ENCODE data around the gene SPON1. TPM values are rescaled to one million over a fixed set of nuclear protein-coding genes. Genes with fewer than 3 reads are reported as not detected.
A peak's percentile ranks its signal among the peaks of the same experiment; 100 is the strongest.
"Not testable (repeated sequence)": the region's sequence is repeated elsewhere in the genome, so short reads cannot be mapped to it uniquely, and the experiment has no call there.

Gene SPON1
- total RNA-seq, 1 donor from 2014 or later, result 13.2 TPM

- Mint-ChIP-seq H3K4me1 (peaks cover 18% of the 10 kb centered on the region), H3K27ac (ENCODE audit: unreplicated experiment) (no peak overlapping the region), H3K27me3 (ENCODE audit: low read depth) (peaks cover 15% of the 10 kb centered on the region), H3K36me3 (ENCODE audit: low read depth) (no peaks in the 10 kb centered on the region), H3K9me3 (no peaks in the 10 kb centered on the region), H3K4me3 (no peak overlapping the region)
- DNase-seq (ENCODE audit: low read depth, low spot score), result no peak
- TF ChIP-seq CTCF (conservative IDR thresholded peaks at IDR 0.05), result no peak
These were observed 289.2 kb downstream of the SPON1 start for GRCh38 chr11:14251754-14252153.

- H3K4me3 Mint-ChIP-seq; H3K36me3 Mint-ChIP-seq (ENCODE audit: low read depth); H3K9me3 Mint-ChIP-seq; H3K27ac Mint-ChIP-seq (ENCODE audit: unreplicated experiment); DNase-seq (ENCODE audit: low read depth, low spot score): not testable (repeated sequence)
- Mint-ChIP-seq H3K27me3 (ENCODE audit: low read depth) (peaks cover 13% of the 10 kb centered on the region), H3K4me1 (peaks cover 18% of the 10 kb centered on the region)
These were observed 290.0 kb downstream of the SPON1 start for GRCh38 chr11:14252501-14252900.

GRCh38 chr11:14253421-14253820 lies 290.9 kb downstream of the SPON1 start:
- H3K4me3 Mint-ChIP-seq, result no peak overlapping the region
- H3K36me3 Mint-ChIP-seq (ENCODE audit: low read depth), result no peaks in the 10 kb centered on the region
- peaks cover 9% of the 10 kb centered on the region for H3K4me1 Mint-ChIP-seq
- TF ChIP-seq CTCF (conservative IDR thresholded peaks at IDR 0.05), result no peak
- H3K27ac Mint-ChIP-seq (ENCODE audit: unreplicated experiment), result no peak overlapping the region
- peaks cover 8% of the 10 kb centered on the region for H3K27me3 Mint-ChIP-seq (ENCODE audit: low read depth)
- DNase-seq (ENCODE audit: low read depth, low spot score), result no peak
- no peaks in the 10 kb centered on the region for H3K9me3 Mint-ChIP-seq

GRCh38 chr11:14253840-14254239 lies 291.3 kb downstream of the SPON1 start:
- Mint-ChIP-seq H3K9me3 (no peaks in the 10 kb centered on the region), H3K4me3 (no peak overlapping the region), H3K27ac (ENCODE audit: unreplicated experiment) (peak overlapping the region; percentile 60), H3K36me3 (ENCODE audit: low read depth) (no peaks in the 10 kb centered on the region), H3K4me1 (peaks cover 5% of the 10 kb centered on the region), H3K27me3 (ENCODE audit: low read depth) (peaks cover 5% of the 10 kb centered on the region)
- TF ChIP-seq CTCF (conservative IDR thresholded peaks at IDR 0.05), result no peak
- no peak for DNase-seq (ENCODE audit: low read depth, low spot score)

GRCh38 chr11:14254533-14255237 lies 292.2 kb downstream of the SPON1 start:
- H3K27ac Mint-ChIP-seq (ENCODE audit: unreplicated experiment), result no peak overlapping the region
- H3K9me3 Mint-ChIP-seq, result no peaks in the 10 kb centered on the region
- H3K4me1 Mint-ChIP-seq, result no peaks in the 10 kb centered on the region
- H3K36me3 Mint-ChIP-seq (ENCODE audit: low read depth), result no peaks in the 10 kb centered on the region
- H3K27me3 Mint-ChIP-seq (ENCODE audit: low read depth), result peaks cover 5% of the 10 kb centered on the region
- TF ChIP-seq CTCF (conservative IDR thresholded peaks at IDR 0.05), result no peak
- DNase-seq (ENCODE audit: low read depth, low spot score), result no peak
- H3K4me3 Mint-ChIP-seq, result no peak overlapping the region

GRCh38 chr11:14255238-14255534 lies 292.7 kb downstream of the SPON1 start:
- no peak for TF ChIP-seq CTCF (conservative IDR thresholded peaks at IDR 0.05)

More at GRCh38 chr11:14255238-14255534, 292.7 kb downstream of the SPON1 start:
- no peaks in the 10 kb centered on the region for H3K9me3 Mint-ChIP-seq
- no peak overlapping the region for H3K27ac Mint-ChIP-seq (ENCODE audit: unreplicated experiment)
- H3K36me3 Mint-ChIP-seq (ENCODE audit: low read depth), result no peaks in the 10 kb centered on the region
- no peaks in the 10 kb centered on the region for H3K4me1 Mint-ChIP-seq
- H3K27me3 Mint-ChIP-seq (ENCODE audit: low read depth), result peaks cover 2% of the 10 kb centered on the region
- DNase-seq (ENCODE audit: low read depth, low spot score), result no peak
- no peak overlapping the region for H3K4me3 Mint-ChIP-seq

Data from neural crest cell (in vitro differentiated cells).